ENCODE results near the gene CLCN7.

CLCN7 gene

DNA sequence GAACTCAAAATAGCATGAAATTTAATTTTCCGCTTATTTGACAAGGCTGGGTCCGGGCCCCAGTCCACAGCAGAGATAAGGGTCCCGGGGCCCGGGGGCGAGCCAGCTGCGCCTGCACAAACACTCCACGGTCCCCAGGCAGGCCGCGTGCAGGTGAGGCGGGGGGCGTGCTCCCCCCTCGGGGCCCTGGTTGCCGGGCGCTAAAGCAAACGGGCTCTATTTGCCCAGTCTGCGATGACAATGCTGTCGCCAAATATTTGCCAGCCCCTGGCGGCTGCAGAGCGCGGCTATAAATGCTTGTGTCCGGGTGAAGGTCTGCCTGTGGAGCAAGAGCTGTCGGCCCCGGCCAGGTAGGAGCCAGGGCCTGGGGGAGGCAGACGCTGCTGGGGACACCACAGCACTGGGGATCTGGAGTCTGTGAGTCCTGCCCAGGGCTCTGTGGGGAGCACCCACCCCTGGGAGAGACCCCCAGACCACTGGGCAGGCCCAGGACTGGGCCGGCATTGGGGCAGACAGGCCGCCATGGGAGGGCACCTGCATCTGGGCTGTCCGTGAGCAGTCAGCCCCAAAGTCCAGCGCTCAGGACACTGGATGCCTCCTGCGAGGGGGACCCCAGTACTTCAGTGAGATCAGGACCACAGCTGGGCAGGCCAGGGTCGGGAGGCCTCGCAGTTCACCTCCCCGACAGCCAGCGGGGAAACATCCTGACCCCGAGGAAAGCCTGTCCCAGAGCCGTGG, 43.9 kb downstream of the CLCN7 start, which contains the start of gene PERCC1:
PERCC1 (plus strand) TSS at position 320 of the 738 bp plus-strand sequence. CDS start 1,516 bp downstream, outside the sequence.
- DNase-seq (ENCODE audit: low read depth): no peak

DNA sequence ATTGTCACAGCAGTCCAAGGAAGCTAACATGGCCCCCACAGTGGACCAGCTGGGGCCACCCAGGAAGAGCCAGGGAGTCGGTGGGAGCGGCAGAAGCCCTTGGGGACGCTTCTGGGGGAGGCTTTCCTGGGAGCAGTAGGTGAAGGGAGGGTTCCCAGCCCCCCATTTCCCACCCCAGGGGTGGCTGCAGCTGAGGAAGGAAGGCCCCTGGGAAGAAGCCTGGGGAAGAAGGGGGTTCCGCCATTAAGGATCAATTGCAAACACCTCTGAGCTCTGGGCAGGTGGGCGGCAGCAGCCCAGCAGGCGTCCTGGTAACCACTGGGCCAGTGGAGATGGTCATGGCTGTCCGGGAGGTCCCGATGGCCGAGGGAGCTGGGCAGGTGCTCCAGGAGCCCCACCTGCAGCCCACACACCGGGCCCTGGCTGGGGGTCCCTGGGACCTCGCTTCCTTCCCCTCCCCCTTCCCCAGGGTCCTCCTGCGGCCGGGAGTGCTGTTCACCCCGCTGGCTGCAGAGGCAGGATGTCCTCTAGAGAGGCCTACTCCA, 44.5 kb downstream of the CLCN7 start:
- no peak for DNase-seq (ENCODE audit: low read depth)

DNA sequence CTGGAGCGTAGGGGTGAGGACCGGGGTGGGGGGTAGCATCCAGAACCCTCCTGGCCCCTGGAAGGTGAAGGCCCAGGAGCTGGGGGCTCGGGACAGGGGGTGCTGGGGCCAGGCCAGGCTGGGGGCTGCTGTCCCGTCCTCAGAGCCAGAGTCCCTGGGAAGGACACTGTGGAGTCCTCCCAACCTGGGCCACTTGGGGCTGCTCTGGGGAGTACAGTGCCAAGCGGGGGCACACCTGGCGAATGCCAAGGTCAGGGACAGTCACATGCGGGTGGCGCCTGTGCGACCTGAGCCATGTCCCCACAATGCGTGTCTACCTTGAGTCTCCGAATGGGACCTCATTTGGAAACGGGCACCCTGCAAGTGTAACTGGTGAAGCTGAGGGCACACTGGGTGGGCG, 45.2 kb downstream of the CLCN7 start:
- no peak for DNase-seq (ENCODE audit: low read depth)

DNA sequence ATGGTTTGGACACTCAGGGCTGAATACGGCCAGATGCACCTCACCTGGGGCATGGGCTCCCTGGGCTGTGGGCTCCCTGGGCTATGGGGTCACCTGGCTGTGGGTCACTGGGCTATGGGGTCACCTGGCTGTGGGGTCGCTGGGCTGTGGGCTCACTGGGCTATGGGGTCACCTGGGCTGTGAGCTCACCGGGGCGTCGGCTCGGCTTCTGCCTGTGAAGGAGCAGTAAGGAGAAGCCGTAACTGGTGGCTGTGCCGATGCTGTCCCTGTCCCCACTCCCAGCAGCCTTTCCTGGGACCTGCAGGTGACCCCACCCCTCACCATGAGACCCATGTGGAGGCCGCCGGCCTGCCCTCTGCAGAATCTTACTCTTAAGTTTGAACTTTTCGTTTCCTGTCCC, 45.8 kb downstream of the CLCN7 start:
- no peak for DNase-seq (ENCODE audit: low read depth)

DNA sequence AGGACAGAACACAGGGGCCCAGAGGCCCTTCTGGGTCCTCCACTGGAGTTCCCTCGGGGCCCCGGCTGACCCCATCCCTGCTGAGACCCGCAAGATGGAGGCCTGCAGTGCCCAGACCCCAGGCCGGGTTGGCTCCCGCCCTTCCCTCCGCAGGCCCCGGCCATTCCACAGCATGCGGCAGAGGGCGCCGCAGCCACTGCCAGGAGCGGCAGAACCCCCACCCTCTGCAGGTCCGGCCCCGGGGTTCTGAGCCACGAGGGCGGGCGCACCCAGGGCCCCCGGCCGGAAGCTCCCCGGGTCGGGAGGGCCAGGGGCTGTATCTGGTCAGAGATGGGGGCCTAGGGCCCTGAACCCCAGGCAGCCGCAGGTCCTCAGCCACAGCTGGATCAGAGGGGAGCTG, 46.3 kb downstream of the CLCN7 start:
- no peak for DNase-seq (ENCODE audit: low read depth)

DNA sequence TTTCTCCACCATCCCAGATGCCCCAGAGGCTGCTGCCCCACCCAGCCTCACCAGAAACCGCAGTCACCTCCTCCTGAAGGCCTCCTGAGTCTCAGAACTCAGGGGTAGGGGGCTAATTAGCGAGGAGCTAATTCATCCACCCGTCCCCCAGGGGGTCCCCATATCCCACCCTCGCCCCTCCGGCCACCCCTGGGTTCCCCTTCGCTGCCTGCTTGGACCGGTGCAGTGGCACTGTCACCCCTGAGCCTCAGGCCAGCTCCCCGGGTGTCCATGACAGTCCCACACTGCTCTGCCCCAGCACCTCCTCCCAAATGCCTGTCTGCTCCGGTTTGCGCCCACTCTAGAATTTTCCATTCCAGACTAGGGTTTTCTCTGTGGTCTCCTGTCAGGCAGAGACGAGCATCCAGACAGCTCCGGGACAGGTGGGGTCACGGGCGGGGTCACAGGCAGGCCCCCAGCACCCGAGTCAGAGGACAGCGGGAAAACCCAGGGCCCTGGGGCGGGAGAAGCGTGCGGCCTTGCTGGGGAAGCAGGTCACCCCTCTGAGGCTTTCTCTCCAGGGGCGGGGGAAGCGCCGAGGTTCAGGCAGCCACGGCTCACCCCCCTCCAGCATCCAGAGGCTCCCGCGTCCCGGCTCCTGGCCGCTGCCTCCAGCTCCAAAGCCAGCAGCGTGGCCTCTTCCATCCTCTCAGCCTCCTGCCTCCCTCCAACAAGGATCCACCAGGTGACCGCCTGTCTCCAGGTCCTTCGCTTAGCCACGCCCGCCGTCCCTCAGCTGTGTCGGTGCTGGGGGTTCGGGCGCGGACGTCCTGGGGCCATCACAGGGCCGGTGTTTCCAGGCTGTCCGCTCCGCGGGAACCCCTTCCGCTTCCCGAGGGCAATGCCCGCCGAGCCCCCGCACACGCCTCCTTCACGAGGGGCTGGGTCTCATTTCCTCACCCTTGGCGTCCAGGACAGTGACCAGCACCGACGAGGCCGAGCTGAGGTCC, 47.1 kb downstream of the CLCN7 start:
- no peak for DNase-seq (ENCODE audit: low read depth)

DNA sequence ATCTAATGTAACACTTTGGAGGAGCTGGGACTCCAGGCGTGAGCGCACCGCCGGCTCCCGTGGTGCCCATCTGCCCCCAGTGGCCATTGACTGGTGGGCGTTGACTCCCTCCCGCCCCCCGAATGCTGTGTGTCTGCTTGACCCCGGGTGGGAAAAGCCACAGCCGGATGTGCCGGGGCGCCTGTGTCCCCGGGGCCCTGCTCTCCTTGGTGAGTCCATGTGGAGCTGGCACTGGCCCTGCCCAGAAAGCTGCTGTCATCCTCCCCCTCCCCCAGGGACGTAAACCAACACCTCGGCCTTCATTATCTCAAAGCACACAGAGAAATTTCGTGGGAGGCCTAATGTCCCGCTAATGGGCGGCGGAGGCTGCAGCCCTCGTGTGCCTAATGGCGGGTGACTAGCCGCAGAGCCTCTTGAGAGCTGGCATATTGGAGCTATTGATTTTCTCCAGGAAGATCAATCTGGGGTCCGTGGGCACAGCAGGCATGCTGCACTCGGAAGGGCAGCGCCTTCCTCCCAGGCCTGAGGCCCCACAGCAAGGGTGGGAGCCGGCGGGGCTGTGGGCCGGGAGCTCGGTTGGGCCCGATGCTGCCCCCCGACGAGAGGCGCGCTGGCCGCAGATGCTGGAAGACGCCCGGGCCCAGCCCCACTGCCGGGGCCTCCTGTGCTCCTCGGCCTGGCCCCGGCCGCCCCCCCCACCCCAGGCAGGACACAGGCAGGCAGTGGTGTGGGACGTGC, 47.9 kb downstream of the CLCN7 start:
- DNase-seq (ENCODE audit: low read depth): no peak

DNA sequence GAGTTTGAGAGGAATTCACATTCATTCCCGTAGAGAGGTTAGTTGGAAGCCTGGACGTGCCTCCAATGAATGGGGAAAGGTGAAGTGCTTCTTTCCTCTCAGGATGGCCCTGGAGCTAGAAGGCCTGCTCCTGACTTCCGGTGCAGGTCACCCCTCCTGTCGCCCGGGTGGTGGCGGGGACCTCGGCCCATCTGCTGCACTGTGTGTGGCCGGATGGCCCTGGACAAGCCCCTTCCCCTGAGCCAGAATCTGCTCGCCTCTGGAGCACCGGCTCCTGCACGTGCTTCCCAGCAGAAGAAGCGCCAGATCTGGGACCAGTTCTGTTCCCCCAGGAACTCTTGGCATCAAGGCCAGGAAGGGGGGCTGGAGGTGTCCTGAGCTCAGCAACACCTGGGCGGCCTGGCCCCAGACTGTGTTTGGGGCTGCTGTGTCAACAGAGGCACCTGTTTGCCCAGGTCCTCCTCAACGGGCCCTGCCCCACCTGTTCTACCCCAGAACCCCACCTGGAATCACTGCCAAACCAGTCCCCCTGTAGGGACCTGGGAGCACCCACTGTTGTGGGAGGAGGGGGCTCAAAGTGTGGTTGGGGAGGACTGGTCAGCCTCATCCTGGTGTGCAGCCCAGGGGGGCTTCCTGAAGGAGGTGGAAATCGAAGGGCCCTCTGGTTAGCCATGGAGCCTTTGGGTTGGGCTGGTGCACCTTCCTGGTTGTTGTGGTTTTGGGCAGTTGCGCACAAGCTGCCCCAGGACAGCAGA, 49.0 kb downstream of the CLCN7 start:
- no peak for DNase-seq (ENCODE audit: low read depth)

DNA sequence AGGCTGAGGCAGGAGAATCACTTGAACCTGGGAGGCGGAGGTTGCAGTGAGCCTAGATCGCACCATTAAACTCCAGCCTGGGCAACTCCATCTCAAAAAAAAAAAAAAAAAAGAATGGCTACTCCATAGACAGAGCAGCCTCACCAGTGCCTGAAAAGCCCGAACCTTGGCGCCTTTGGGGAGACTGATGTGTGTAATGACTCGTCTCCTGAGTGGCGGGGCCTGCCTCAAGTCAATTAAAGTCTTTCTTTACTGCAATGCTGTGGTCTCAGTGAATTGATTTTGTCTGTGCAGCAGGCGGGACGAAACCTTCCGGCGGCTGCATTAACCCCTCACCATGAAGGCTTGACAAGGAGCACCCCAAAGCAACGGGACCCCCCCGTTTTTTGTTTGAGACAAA, 50.8 kb downstream of the CLCN7 start:
- DNase-seq (ENCODE audit: low read depth): no peak

DNA sequence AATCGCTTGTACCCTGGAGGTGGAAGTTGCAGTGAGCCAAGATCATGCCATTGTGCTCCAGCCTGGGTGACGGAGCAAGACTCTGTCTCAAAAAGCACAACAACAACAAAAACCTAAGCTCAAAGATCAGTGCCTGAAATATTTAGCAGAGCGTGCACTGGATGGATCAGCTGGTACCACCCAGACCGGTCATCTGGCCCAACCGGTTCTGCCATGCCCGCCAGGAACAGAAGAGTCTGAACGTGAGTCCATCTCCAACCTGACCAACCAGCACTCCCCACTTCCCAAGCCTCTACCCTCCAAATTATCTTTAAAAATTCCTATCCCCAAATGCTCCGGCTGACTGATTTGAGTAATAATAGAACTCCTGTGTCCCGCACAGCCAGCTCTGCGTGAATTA, 52.8 kb downstream of the CLCN7 start:
- no peak for DNase-seq (ENCODE audit: low read depth)

DNA sequence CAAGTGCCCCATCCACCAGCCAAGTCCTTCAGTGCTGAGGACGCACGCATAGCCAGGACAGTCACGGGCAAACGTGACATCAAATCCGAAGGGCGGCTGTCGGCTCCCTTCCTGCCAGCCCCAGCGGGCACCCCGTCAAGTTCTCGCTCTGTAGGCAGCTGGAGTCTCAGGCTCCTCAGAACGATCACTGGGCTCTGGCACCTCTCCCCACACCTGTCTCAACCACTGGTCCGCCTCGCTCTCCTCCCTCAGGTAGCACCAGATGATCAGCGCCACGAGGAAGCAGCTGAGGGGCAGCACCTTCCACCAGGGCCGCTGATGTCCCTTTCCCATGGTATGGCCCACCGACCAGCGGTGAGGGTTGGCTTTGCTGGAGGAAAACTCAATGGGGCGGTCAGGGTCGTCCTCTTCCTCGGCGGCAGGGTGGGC, 54.7 kb downstream of the CLCN7 start:
- DNase-seq (ENCODE audit: low read depth): no peak

DNA sequence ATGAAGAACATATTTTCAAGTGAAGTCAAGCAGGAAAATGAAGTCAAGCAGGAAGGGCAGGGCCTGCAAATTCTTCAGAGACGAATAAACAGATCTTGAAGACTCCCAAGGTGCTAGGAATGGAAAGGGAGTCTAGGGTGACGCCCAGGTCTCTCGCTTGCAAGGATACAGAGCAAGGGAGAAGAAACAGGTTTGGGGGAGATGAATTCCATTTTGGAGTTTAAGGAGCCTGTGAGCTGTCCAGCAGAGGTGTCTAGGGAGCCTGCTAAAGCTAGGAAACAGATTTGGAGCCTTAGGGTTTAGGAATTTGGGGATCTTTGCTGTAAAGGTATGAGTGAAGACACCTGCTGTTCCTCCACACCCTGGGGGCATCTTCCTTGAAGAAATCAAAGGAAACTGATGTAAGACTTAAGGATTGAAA, 58.3 kb downstream of the CLCN7 start:
- no peak for DNase-seq (ENCODE audit: low read depth)

DNA sequence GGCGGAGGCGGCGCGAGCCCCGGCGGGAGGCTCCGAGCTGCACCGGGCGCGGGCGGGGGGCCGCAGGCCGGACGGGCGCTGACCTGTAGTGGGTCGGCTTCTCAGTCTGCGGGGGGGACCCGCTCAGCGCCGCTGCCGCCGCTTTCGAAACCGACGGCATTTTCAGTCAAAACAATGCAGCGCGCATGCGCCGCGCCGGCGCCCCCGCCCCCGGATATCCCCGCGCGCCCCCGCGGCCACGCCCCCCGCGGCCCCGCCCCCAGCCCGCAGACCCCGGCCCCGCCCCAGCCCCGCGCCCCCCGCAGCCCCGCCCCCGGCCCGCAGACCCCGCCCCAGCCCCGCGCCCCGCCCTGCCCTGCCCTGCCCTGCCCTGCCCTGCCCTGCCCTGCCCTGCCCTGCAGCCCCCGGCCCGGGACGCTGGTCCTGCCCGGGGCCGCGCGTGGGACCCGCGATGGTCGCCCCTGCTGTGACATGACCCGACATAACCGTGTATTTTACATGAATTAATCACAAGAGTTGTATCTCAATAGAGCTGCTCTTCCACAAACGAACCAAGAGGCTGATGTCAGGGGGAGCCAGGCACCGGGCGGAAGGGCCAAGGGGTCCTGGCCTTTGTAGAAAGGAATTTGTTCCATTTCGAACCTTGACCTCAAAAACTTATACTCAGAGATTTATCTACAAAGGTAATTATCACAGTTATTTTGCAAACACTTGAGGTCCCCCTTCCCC, 60.1 kb downstream of the CLCN7 start, which contains the start of gene UNKL:
UNKL (minus strand) TSS at position 173 of the 729 bp plus-strand sequence; CDS start at position 160, 13 bp downstream.
- DNase-seq (ENCODE audit: low read depth): peak; percentile 80

DNA sequence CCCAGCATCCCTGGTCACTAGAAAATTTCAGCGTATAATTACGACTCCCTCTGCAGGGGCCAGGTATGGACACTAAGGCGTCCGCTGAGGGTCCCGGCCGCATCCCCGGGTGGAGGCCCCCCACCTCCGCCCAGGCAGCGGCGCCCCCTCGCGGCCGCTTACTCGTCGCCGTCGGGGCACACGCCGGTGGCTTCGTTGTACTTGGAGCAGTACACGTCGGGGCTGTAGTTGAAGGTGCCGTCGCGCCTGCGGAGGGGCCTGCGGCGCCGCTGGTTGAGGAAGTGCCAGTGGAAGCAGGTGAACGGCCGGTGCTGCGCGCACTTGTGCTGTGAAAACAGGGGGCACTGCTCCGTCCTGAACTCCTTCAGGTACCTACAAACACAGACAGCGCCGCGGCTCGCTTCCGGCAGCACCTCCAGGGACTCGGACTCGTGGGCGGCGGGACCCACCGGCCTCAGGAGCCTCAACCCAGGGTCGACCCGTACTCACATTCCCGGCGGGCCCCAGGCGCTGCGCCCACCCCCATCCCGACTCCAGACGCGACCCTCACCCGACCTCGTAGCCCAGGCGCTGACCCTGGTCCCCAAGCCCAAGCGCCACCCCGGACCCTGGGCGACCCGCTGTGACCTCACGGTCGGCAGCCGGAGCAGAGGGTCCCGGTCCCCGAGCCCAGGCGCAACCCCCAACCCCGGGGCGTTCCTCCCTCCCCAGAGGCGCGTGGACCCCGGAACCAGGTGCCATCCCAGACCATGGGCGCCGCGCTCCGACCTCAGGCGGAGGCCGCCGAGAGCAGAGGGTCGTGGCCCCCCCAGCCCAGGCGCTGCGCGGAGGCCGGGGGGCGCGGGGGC, 60.9 kb downstream of the CLCN7 start:
- DNase-seq (ENCODE audit: low read depth): peak; percentile 48

DNA sequence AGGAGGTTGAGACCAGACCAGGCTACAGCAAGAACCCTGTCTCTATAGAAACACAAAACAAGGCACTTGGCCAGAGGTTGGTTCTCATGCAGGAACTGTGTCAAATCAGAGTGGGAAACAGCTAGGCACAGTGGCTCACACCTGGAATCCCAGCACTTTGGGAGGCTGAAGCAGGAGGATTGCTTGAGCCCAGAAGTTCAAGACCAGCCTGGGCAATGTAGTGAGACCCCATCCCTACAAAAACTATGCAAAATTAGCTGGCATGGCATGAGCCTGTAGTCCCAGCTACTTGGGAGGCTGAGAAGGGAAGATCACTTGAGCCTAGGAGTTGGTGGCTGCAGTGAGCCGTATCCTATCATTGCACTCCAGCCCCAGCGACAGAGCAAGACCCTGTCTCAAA, 62.0 kb downstream of the CLCN7 start:
- DNase-seq (ENCODE audit: low read depth): no peak

DNA sequence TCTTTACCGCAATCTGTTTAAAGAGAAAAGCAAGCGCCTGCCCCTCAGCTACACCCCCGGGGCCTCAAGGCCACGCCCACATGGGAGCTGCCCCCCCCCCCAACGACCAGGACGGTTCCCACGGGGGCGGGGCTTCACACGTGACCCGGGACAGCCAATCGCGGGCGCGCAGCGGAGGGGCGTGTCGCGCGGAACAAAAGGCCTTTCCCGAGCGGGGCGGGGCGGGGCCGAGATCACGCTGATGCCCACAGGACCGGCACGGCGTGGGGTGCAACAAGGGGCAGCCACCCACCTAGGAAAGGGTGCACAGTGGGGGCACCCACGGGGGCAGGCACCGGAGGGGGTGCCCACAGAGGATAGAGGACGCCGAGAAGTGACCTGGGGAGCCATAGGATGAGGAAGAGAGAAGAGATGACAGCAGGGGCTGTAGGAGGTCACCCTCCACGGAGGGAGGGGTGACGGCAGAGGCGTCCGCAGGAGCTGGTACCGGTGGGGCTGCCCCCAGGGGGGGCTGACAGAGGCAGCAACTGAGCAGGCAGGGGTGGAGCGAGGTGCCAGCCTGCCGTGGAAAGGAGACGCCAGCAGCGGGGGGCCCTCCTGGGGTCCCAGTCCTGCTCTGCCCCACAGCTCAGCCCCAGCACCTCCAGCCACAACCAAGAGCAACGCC, 66.5 kb downstream of the CLCN7 start:
- peak; percentile 91 for DNase-seq (ENCODE audit: low read depth)

DNA sequence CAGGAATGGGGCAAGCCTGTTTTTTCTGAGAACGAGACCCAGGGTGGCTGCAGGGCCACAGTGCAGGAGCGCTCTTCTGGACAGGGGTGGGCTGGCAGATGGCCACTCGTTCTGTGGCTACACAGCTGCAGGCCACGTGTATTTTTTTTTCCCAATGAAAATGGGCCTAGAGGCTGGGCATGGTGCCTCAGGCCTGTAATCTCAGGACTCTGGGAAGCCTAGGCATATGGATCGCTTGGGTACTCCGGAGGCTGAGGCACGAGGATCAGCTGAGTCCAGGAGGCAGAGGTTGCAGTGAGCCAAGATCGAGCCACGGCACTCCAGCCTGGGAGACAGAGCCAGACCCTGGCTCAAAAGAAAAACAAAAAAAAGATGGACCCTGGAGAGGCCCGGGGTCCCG, 67.1 kb downstream of the CLCN7 start:
- DNase-seq (ENCODE audit: low read depth): no peak

DNA sequence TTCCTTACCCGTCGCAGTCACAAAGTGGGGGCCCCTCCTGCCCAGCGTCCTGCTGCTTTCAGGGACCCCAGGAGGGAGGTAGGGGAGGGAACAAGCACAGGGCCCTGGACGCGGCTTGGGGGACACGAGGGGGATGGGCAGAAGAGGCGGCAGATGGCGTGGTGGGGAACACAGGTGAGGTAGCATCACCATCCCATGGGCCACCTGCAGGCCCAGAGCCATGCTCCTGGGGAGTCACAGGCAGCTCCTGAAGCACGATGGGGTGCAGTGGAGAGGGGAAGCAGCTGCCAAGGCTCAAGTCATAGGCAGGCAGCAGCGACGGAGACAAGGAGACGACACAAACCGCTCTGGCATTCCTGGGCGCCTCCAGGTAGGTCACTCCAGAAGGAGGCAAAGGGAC, 71.1 kb downstream of the CLCN7 start:
- no peak for DNase-seq (ENCODE audit: low read depth)

DNA sequence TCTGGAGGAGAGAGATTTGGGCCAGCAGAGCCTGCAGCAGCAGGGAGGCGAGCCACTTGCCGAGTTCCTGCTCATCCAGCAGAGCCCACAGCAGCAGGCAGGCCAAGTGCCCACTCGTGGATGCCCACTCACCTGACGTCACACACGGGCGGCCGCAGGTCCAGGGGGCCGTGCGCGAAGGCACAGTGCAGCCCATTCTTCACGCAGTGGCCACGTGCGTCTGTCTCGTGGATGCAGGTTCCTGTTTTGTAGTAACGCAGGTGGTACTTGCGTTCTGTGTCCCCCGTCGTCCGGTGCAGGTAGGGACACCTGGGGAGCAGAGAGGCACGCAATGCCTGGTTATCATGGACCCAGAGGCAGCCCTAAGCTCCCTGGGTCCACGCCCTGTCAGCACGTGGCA, 71.8 kb downstream of the CLCN7 start:
- DNase-seq (ENCODE audit: low read depth): no peak
